ENCODE data around the gene CEMIP. TPM values are rescaled to one million over a fixed set of nuclear protein-coding genes. Genes with fewer than 3 reads are reported as not detected.

CEMIP gene
- total RNA-seq, 1 donor, result 131 TPM

DNA sequence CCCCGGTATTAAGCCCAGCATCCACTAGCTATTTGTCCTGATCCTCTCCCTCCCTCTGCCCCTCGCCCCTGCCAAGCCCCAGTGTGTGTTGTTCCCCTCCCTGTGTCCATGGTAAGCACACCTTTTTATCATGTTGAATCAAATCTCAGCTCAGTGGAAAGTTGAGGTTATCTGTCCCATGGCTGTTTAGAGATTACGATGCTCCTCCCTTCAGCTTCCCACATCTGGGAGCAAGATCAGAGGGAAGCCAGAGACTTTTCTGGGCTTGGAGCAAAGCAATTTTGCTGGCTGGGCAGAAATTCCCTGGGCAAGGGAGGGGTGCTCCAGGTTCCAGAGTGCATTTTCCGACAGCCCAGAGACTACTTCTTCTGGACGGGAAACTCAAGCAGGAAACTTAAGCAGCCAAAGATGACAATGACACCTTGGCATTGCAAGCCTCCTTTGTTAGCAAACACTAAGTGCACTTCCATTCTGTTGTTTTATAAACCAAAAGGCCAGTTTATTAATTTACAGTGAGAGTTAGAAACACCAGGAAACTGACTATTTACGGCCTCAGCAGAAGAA lies 105.9 kb downstream of the CEMIP start:
- DNase-seq (ENCODE audit: low read depth), result no peak
- H3K4me3 ChIP-seq (ENCODE audit: low read depth, low read length), result no peak overlapping the region
- TF ChIP-seq, protein P1, sequence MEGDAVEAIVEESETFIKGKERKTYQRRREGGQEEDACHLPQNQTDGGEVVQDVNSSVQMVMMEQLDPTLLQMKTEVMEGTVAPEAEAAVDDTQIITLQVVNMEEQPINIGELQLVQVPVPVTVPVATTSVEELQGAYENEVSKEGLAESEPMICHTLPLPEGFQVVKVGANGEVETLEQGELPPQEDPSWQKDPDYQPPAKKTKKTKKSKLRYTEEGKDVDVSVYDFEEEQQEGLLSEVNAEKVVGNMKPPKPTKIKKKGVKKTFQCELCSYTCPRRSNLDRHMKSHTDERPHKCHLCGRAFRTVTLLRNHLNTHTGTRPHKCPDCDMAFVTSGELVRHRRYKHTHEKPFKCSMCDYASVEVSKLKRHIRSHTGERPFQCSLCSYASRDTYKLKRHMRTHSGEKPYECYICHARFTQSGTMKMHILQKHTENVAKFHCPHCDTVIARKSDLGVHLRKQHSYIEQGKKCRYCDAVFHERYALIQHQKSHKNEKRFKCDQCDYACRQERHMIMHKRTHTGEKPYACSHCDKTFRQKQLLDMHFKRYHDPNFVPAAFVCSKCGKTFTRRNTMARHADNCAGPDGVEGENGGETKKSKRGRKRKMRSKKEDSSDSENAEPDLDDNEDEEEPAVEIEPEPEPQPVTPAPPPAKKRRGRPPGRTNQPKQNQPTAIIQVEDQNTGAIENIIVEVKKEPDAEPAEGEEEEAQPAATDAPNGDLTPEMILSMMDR (IDR thresholded peaks at IDR 0.05; ENCODE audit: insufficient read depth, low read depth, low read length), result no peak

DNA sequence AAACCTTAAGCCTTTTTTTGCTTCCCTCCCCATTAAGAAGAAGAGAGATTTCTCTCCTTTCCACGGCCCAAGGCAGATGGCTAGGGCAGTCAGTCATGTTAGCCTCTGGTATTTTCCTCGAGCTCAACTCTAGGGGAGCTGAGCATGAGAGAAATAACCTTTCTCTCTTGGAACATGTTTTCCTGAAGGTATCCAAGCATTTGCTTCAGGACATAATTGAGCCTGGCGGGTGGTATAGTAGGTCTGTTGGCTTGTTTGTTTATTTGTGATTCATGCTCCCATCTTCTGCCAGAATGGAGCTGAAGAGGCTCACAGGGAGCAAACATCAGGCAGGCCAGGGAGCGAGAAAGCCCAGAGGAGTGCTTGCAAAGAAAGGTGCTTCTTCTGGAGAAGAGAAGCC lies 108.0 kb downstream of the CEMIP start:
- no peak for DNase-seq (ENCODE audit: low read depth)
- H3K4me3 ChIP-seq (ENCODE audit: low read depth, low read length), result no peak overlapping the region
- TF ChIP-seq, protein P1 (IDR thresholded peaks at IDR 0.05; ENCODE audit: insufficient read depth, low read depth, low read length), result no peak

- no peak overlapping the region for H3K4me3 ChIP-seq (ENCODE audit: low read depth, low read length)
- TF ChIP-seq, protein P1 (IDR thresholded peaks at IDR 0.05; ENCODE audit: insufficient read depth, low read depth, low read length), result no peak
- no peak for DNase-seq (ENCODE audit: low read depth)
These were observed 109.7 kb downstream of the CEMIP start for GRCh38 chr15:80888846-80889245.

DNA sequence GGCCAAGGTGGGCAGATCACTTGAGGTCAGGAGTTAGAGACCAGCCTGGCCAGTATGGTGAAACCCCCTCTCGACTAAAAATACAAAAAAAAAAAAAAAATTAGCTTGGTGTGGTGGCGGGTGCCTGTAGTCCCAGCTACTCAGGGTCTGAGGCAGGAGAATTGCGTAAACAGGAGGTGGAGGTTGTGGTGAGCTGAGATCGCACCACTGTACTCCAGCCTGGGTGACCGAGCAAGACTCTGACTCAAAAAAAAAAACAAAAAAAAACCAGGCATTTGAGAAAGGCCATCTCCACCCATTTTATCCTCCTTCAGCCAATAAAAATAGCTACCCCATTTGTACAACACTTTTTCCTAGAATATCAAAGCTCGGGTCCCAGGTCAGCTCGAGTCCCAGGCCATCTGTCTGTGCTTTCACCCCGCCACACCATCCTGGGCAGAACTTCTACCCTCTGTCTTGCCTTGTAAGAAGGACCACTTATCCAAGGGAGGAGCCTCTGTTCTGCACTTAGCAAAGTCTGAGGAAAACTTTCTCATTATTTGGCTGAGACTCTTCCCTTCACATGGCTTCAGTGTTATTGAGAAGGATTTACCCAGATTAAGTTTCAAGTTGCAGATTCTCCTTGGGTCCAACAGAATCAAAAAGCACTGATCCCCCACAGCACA lies 111.3 kb downstream of the CEMIP start:
- no peak for DNase-seq (ENCODE audit: low read depth)
- no peak overlapping the region for H3K4me3 ChIP-seq (ENCODE audit: low read depth, low read length)
- TF ChIP-seq, protein P1 (IDR thresholded peaks at IDR 0.05; ENCODE audit: insufficient read depth, low read depth, low read length), result no peak

GRCh38 chr15:80891006-80891405 lies 111.8 kb downstream of the CEMIP start:
- TF ChIP-seq, protein P1 (IDR thresholded peaks at IDR 0.05; ENCODE audit: insufficient read depth, low read depth, low read length), result no peak
- H3K4me3 ChIP-seq (ENCODE audit: low read depth, low read length), result no peak overlapping the region
- no peak for DNase-seq (ENCODE audit: low read depth)

DNA sequence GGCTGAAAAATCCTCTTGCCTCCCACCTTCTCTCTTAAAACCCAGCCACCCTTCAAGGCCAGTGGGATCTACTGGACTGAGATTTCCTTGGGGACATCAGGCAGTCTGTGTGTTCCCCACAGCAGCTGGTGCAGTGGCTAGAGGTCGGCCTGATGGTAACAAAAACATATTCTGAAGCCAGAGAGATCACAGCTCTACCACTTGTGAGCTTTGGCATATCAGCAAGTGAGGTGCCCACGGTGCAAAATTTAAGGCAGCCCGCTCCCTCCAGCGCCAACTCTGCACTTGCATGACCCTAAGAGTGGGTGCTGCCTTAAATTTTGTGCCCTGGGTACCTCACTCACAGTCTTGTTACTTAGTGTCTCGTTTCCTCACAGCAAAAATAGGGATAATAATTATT lies 113.2 kb downstream of the CEMIP start:
- TF ChIP-seq, protein P1 (IDR thresholded peaks at IDR 0.05; ENCODE audit: insufficient read depth, low read depth, low read length), result no peak
- DNase-seq (ENCODE audit: low read depth), result no peak
- no peak overlapping the region for H3K4me3 ChIP-seq (ENCODE audit: low read depth, low read length)

DNA sequence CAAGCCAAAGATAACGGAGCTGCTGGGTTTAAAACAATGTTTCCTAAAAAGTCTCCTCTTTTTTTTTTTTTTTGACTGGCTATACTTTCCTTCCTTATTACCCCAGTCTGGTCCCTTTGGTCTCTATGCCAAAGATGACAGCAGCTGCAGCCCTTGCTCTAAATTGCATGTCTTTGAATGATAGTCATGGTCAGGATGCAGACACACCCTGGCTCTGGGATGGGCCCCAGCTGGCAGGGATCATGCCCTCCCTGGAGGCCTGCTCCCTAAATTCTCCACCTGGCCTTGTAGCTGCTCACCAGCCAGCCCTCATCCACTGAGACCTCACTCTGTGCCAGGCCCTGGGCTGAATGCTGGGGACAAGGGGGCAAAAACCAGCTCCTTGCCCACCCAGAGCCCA lies 114.6 kb downstream of the CEMIP start:
- TF ChIP-seq, protein P1 (IDR thresholded peaks at IDR 0.05; ENCODE audit: insufficient read depth, low read depth, low read length), result no peak
- H3K4me3 ChIP-seq (ENCODE audit: low read depth, low read length), result no peak overlapping the region
- DNase-seq (ENCODE audit: low read depth), result no peak
